GM12874 (cell line): ENCODE measurements around the gene IER2.

Source experiments
- CTCF ChIP-seq: IDR thresholded peaks from 2 replicates; pipeline ENCODE4 v1.5.1; 2011; ENCODE audit warnings: low read depth, mild to moderate bottlenecking, control low read depth, low read length, moderate library complexity; ENCODE audit not compliant: insufficient read depth

Gene IER2

DNA sequence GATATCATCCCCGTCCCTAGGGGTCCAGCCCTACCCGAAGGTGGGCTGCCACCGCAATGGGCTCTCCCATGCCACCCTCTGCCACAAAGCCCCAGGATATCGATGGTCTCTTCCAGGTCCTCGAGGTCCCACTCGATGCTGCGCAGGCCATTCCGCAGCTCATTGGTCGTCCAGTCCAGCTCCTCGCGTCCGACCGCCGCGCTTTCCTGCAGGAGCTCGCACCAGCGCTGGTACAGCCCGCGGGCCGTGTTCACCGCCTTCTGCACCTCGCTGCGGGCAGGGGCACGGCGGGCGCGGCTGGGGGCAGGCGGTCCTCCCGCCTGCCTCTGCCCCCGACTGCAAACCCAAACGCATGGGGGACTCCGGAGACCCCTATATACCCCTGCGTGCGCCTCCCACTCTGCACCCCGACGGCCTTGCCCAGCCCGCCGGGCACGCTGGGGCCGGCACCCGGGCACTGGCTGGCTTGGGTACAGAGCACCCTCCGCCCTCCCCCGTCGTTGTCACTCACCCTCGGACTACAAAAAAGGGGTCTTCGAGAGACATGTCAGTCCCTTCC, 504 bp upstream of the IER2 start:
- no peak for TF ChIP-seq CTCF

GRCh38 chr19:13150931-13151604, 857 bp downstream of the IER2 start:
- no peak for TF ChIP-seq CTCF

DNA sequence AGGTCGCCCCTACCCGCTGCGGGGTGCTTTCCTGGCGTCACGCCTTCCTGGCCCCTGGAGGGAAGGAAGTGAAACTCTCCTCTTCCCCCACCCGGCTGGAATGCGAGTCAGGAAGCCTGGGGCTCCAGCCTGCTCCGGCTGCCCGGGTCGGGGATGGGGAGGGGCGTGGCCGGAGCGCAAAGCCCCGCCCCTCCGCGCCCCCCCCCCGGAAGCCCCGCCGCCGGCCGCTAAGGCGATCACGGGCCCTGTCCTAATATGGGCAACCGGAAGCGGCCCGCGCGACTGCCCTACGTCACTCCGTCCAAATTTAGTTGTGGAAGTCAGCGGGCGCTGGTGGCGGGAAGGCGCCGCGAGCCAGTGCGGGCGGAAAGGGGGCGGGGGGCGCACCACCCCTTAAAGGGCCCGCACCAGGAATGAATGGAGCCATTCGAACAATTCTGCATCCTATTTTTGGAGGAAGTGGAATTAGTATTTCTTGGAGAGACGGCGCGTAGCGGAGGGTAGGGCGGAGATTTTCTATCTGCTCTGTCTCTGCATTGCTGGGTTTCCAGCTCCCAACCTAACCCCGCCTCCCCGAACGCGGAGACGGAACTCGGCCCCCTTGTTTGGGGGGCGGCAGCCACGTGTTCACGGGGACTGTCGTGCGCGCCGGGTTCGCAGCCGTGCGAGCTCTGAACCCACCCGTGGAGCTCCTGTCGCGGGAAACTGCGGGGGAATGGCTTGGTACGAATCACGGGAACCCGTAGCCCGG, 1.6 kb downstream of the IER2 start:
- TF ChIP-seq CTCF = no peak

DNA sequence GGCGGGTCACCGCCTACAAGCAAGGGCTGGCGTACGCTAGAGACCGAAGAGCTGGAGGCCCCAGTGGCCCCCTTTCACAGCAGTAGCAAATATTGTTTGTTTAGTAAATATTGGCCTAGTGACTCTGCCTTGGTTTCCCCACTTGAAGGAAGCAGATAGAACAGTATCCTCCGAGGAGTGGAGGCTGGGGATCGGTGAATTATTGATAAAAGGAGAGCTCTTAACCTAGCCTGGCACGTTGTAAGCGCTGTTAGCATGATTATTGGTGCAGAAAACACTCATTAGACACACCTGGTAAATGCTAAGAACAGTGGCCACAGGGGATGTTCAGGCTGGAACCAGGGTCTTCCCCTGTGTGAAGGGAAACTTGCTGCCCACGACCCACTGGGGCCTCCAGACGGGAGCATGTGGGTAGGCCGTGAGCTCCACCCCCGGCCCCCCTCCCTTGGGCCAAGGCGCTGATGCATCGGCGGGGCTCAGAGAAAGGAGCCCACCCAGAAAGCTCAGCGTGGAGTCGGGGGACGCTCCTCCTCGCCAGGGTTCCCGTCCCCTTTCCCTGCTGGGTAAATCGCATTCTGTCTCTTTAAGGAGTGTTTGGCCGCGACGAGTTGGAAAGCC, 2.3 kb downstream of the IER2 start:
- no peak for TF ChIP-seq CTCF

GRCh38 chr19:13152974-13153568, 2.9 kb downstream of the IER2 start:
- no peak for TF ChIP-seq CTCF

GRCh38 chr19:13153569-13154240, 3.5 kb downstream of the IER2 start:
- peak; percentile 32; the same call in 1 of the 2 replicates for TF ChIP-seq CTCF
